ENCODE results near the gene KRTAP10-5. TPM values are rescaled to one million over a fixed set of nuclear protein-coding genes. Genes with fewer than 3 reads are reported as not detected.
"Not testable (repeated sequence)": the region's sequence is repeated elsewhere in the genome, so short reads cannot be mapped to it uniquely, and the experiment has no call there.

KRTAP10-5 gene
- polyA plus RNA-seq, 1 experiment = not detected

DNA sequence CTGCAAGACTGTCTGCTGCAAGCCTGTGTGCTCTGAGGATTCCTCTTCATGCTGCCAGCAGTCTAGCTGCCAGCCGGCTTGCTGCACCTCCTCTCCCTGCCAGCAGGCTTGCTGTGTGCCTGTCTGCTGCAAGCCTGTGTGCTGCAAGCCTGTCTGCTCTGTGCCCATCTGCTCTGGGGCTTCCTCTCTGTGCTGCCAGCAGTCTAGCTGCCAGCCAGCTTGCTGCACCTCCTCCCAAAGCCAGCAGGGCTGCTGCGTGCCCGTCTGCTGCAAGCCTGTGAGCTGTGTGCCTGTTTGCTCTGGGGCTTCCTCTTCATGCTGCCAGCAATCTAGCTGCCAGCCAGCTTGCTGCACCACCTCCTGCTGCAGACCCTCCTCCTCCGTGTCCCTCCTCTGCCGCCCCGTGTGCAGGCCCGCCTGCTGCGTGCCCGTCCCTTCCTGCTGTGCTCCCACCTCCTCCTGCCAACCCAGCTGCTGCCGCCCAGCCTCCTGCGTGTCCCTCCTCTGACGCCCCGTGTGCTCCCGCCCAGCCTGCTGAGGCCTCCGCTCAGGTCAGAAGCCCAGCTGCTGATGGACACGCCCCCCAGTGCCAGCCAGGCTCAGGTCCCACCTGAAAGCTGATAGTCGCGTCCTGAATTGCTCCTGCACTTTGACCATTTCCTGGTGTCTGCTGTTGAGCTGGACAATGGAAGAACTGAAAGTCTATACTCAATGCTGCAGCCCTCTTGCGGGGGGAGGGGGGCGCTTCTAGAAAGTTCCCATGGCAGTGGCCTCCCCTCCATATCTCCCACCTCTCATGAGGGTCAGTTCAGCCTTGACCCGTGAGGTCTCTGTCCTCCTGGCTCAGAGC lies 5.7 kb downstream of the KRTAP10-5 start:
- Histone ChIP-seq H3K27me3 (ENCODE audit: control insufficient read depth, insufficient read depth, low read length) (no peaks in the 10 kb centered on the region), H3K36me3 (ENCODE audit: control insufficient read depth, insufficient read depth, low read length) (no peaks in the 10 kb centered on the region), H3K4me3 (ENCODE audit: low read depth, low read length) (no peak overlapping the region)
- TF ChIP-seq, protein P1, sequence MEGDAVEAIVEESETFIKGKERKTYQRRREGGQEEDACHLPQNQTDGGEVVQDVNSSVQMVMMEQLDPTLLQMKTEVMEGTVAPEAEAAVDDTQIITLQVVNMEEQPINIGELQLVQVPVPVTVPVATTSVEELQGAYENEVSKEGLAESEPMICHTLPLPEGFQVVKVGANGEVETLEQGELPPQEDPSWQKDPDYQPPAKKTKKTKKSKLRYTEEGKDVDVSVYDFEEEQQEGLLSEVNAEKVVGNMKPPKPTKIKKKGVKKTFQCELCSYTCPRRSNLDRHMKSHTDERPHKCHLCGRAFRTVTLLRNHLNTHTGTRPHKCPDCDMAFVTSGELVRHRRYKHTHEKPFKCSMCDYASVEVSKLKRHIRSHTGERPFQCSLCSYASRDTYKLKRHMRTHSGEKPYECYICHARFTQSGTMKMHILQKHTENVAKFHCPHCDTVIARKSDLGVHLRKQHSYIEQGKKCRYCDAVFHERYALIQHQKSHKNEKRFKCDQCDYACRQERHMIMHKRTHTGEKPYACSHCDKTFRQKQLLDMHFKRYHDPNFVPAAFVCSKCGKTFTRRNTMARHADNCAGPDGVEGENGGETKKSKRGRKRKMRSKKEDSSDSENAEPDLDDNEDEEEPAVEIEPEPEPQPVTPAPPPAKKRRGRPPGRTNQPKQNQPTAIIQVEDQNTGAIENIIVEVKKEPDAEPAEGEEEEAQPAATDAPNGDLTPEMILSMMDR (IDR thresholded peaks at IDR 0.05; ENCODE audit: insufficient read depth, low read depth, low read length) = no peak
- DNase-seq (ENCODE audit: low read depth) = no peak
- ChIA-PET CTCF (interaction anchor here (1.2 kb wide), 1 partner anchor 10 kb away, joined by 3 read pairs; no protein-coding TSS in a partner anchor), POLR2A (no interaction called here)

DNA sequence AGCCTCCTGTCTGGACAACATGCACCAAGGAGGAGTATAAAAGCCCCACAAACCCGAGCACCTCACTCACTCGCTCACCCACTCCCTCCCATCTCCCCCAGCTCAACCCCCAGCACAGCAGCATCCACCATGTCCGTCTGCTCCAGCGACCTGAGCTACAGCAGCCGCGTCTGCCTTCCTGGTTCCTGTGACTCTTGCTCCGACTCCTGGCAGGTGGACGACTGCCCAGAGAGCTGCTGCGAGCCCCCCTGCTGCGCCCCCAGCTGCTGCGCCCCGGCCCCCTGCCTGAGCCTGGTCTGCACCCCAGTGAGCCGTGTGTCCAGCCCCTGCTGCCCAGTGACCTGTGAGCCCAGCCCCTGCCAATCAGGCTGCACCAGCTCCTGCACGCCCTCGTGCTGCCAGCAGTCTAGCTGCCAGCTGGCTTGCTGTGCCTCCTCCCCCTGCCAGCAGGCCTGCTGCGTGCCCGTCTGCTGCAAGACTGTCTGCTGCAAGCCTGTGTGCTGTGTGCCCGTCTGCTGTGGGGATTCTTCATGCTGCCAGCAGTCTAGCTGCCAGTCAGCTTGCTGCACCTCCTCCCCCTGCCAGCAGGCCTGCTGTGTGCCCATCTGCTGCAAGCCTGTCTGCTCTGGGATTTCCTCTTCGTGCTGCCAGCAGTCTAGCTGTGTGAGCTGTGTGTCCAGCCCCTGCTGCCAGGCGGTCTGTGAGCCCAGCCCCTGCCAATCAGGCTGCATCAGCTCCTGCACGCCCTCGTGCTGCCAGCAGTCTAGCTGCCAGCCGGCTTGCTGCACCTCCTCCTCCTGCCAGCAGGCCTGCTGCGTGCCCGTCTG lies 6.6 kb downstream of the KRTAP10-5 start, which contains the start of gene KRTAP10-4:
Gene KRTAP10-4, plus strand, starts transcription at position 100 of the 827 bp plus-strand sequence. Its CDS starts 30 bp downstream, at position 130.
- H3K27me3 ChIP-seq (ENCODE audit: control insufficient read depth, insufficient read depth, low read length); H3K36me3 ChIP-seq (ENCODE audit: control insufficient read depth, insufficient read depth, low read length); POLR2A ChIA-PET; DNase-seq (ENCODE audit: low read depth); H3K4me3 ChIP-seq (ENCODE audit: low read depth, low read length): not testable (repeated sequence)
- CTCF ChIA-PET = interaction anchor here (0.7 to 1.2 kb wide), 2 partner anchors 11 to 37 kb away, joined by 3 read pairs; no protein-coding TSS in a partner anchor

DNA sequence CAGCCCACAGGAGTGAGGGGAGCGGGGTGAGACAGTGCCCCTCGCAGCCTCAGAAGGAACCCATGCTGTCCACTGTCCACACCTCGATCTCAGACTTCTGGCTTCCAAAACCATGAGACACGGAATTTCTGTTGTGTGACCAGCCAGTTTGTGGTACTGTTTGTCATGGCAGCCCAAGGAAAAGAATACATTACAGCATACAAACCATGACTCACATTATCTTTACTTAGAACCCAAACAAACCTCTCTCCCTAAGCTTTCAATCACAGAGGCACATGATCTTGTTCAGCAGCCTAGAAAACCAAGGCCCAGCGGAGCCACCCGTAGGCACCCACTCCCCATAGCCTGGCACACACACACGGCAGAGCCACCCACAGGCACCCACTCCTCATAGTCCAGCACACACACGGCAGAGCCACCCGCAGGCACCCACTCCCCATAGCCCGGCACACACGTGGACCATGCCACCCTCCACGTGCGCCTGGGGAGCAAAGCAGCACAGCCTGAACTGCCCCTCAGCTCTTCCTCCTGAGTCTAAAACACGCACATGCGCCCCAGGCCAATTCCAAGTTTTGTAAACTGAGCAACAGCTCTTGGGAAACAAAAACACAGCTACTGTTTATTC lies 7.3 kb downstream of the KRTAP10-5 start:
- no peak overlapping the region for H3K4me3 ChIP-seq (ENCODE audit: low read depth, low read length)
- TF ChIP-seq, protein P1 (IDR thresholded peaks at IDR 0.05; ENCODE audit: insufficient read depth, low read depth, low read length) = no peak
- CTCF ChIA-PET = interaction anchor here (0.7 kb wide), 1 partner anchor 36 kb away, joined by 3 read pairs; no protein-coding TSS in a partner anchor
- POLR2A ChIA-PET = no interaction called here
- H3K27me3 ChIP-seq (ENCODE audit: control insufficient read depth, insufficient read depth, low read length) = no peaks in the 10 kb centered on the region
- H3K36me3 ChIP-seq (ENCODE audit: control insufficient read depth, insufficient read depth, low read length) = no peaks in the 10 kb centered on the region
- DNase-seq (ENCODE audit: low read depth) = no peak

DNA sequence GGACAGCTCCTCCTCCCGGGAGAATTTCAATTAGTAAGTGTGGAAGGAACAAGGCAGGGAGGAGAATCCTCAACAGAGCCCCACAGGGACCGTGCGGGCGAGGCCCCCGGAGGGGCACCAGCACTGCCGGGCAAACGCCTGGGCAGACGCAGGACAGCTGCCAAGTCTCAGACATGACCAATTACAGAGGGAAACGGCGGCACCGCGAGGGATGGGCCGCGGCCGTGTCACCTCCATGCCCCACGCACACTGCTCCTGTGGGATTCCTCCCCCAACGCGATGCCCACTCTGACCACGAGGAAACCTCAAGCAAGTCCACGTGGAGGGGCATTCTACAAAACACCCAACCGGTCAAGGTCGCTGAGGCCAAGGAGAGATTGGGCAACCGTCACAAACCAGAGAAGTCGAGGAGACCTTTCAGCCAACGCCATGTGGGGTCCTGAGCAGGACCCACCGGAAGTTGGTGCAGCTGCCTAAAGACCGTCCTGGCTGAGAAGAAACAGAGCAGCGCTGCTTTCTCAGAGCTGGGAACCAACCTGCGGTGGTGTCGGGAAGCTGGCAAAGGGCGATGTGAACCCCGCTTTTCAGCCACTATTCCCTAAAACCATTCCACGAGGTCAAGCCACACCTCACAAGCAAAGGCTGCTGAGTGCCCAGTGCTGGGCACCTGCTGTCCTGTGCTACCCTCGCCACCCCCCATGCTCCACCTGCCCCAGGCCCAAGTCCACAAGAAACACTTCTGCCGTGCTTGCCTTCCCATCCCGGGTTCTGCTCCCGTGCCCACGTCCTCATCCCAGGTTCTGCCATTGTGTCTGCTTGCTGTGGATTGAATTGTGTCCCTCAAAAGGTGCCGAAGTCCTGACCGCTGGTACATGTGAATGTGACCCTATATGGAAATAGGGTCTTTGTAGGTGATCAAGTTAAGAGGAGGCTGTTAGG lies 8.3 kb downstream of the KRTAP10-5 start:
- TF ChIP-seq, protein P1 (IDR thresholded peaks at IDR 0.05; ENCODE audit: insufficient read depth, low read depth, low read length) = no peak
- no peak overlapping the region for H3K4me3 ChIP-seq (ENCODE audit: low read depth, low read length)
- POLR2A ChIA-PET = no interaction called here
- CTCF ChIA-PET = no interaction called here
- no peaks in the 10 kb centered on the region for H3K27me3 ChIP-seq (ENCODE audit: control insufficient read depth, insufficient read depth, low read length)
- DNase-seq (ENCODE audit: low read depth) = no peak
- H3K36me3 ChIP-seq (ENCODE audit: control insufficient read depth, insufficient read depth, low read length) = no peaks in the 10 kb centered on the region

DNA sequence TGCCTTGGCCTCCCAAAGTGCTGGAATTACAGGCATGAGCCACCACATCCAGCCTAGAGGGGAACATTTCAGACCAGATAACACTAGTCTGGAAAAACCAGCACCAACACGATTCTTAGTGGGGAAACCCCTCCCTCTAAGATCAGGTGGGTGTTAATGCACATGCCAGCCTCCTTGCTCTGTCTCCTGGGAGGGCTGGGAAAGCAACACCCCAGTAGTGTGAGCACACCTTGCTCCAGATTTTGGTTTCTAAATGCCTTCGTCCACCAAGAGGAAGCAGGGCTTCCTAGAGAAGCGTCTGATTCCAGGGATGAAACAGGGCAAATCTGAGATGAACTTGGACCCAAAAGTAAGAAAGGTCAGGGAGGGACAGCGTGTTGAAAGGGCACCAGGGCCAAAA lies 9.1 kb downstream of the KRTAP10-5 start:
- ChIA-PET CTCF (no interaction called here), POLR2A (no interaction called here)
- H3K27me3 ChIP-seq (ENCODE audit: control insufficient read depth, insufficient read depth, low read length) = no peaks in the 10 kb centered on the region
- no peak overlapping the region for H3K4me3 ChIP-seq (ENCODE audit: low read depth, low read length)
- TF ChIP-seq, protein P1 (IDR thresholded peaks at IDR 0.05; ENCODE audit: insufficient read depth, low read depth, low read length) = no peak
- DNase-seq (ENCODE audit: low read depth) = no peak
- no peaks in the 10 kb centered on the region for H3K36me3 ChIP-seq (ENCODE audit: control insufficient read depth, insufficient read depth, low read length)
